AG04449 (cell line): ENCODE data around the gene EYA4.
"Not testable (repeated sequence)": the region's sequence is repeated elsewhere in the genome, so short reads cannot be mapped to it uniquely, and the experiment has no call there.

Experiments
- CTCF ChIA-PET: fragments of 350-600 bp; formaldehyde crosslinking; extraction: SDS; loops from one replicate; lab custom pipeline; 2021; ENCODE audit warnings: antibody characterized with exemption; lab: Yijun Ruan, JAX
- POLR2A ChIA-PET: fragments of 400-600, 350-600 bp; formaldehyde crosslinking; extraction: SDS; loops from one replicate; lab custom pipeline; 2020; ENCODE audit warnings: antibody characterized with exemption, inconsistent platforms; lab: Yijun Ruan, JAX
- DNase-seq: peaks from one replicate; pipeline ENCODE4 v3.0.0-alpha.2; 2010; ENCODE audit warnings: low read depth, low spot score
- H3K4me3 ChIP-seq: 2 replicates; pipeline ENCODE4 v1.5.1; 2011; ENCODE audit warnings: low read depth, mild to moderate bottlenecking, control low read depth, low read length
- CTCF ChIP-seq: IDR thresholded peaks from one replicate; pipeline ENCODE4 v1.5.1; 2011; ENCODE audit warnings: mild to moderate bottlenecking, moderate library complexity, low read length, control low read depth, inconsistent platforms; ENCODE audit not compliant: insufficient read depth; ENCODE audit errors: missing control alignments

EYA4 gene

GRCh38 chr6:133550026-133550425 is 308.9 kb downstream of the EYA4 start:
- no peak overlapping the region for H3K4me3 ChIP-seq
- POLR2A ChIA-PET, result no interaction called here
- CTCF ChIA-PET, result interaction anchor here (1.2 to 3.9 kb wide), 6 partner anchors 19 to 727 kb away, joined by 3 to 58 read pairs (median 12); no protein-coding TSS in a partner anchor
- no peak for TF ChIP-seq CTCF
- DNase-seq, result no peak

- ChIA-PET POLR2A (interaction anchor here (0.8 to 1.2 kb wide), 3 partner anchors 49 to 737 kb away, joined by 3 to 4 read pairs (median 3); no protein-coding TSS in a partner anchor), CTCF (interaction anchor here (1.1 to 3.9 kb wide), 15 partner anchors 17 to 726 kb away, joined by 3 to 58 read pairs (median 7); no protein-coding TSS in a partner anchor)
- DNase-seq, result no peak
- peak; percentile 17 for TF ChIP-seq CTCF
- no peak overlapping the region for H3K4me3 ChIP-seq
Measured at GRCh38 chr6:133551436-133551835, 310.3 kb downstream of the EYA4 start.

- peak; percentile 99 for DNase-seq
Measured at GRCh38 chr6:133551847-133552341, 310.7 kb downstream of the EYA4 start.

GRCh38 chr6:133553652-133554051 is 312.5 kb downstream of the EYA4 start:
- peak; percentile 38 for DNase-seq
- ChIA-PET CTCF (interaction anchor here (1.0 to 3.9 kb wide), 3 partner anchors 363 to 731 kb away, joined by 3 to 22 read pairs (median 6); no protein-coding TSS in a partner anchor), POLR2A (no interaction called here)
- TF ChIP-seq CTCF, result peak; percentile 69
- H3K4me3 ChIP-seq, result no peak overlapping the region

More at GRCh38 chr6:133551847-133552341, 310.7 kb downstream of the EYA4 start:
- ChIA-PET CTCF (interaction anchor here (0.8 to 3.9 kb wide), 23 partner anchors 12 to 727 kb away, joined by 3 to 58 read pairs (median 4); no protein-coding TSS in a partner anchor), POLR2A (interaction anchor here (0.6 to 1.2 kb wide), 4 partner anchors 18 to 738 kb away, joined by 3 to 4 read pairs (median 3); no protein-coding TSS in a partner anchor)
- H3K4me3 ChIP-seq, result no peak overlapping the region
- no peak for TF ChIP-seq CTCF

- POLR2A ChIA-PET, H3K4me3 ChIP-seq, DNase-seq: not testable (repeated sequence)
- CTCF ChIA-PET, result interaction anchor here (0.8 to 2.1 kb wide), 6 partner anchors 363 to 731 kb away, joined by 3 to 9 read pairs (median 6); no protein-coding TSS in a partner anchor
Measured at GRCh38 chr6:133554121-133554520, 313.0 kb downstream of the EYA4 start.

GRCh38 chr6:133555685-133556084 is 314.5 kb downstream of the EYA4 start:
- ChIA-PET POLR2A (no interaction called here), CTCF (interaction anchor here (0.8 to 3.3 kb wide), 7 partner anchors 13 to 725 kb away, joined by 4 to 13 read pairs (median 7); no protein-coding TSS in a partner anchor)
- no peak for DNase-seq
- no peak for TF ChIP-seq CTCF
- no peak overlapping the region for H3K4me3 ChIP-seq
